GM23338 (cell line): Measurements from ENCODE around the gene ZFHX3.

Experiments
- CREB1 ChIP-seq: fragments of 250-450 bp; sonication (Bioruptor Pico); IDR thresholded peaks from 2 replicates; pipeline ENCODE4 v1.5.0; 2020; ENCODE audit warnings: low read depth, mild to moderate bottlenecking, moderate library complexity
- EZH2 ChIP-seq: fragments of 200-600 bp; sonication (generic); IDR thresholded peaks from one replicate; pipeline ENCODE4 v1.8.0; 2017; ENCODE audit warnings: antibody characterized with exemption, mild to moderate bottlenecking, low read depth; ENCODE audit not compliant: unreplicated experiment
- EZH2phosphoT487 ChIP-seq: fragments of 200-600 bp; sonication (generic); IDR thresholded peaks from one replicate; pipeline ENCODE4 v1.8.1; 2018; ENCODE audit warnings: antibody characterized with exemption; ENCODE audit not compliant: unreplicated experiment
- JUNB ChIP-seq: IDR thresholded peaks from one replicate; pipeline ENCODE4 v1.6.1; 2016; ENCODE audit warnings: antibody characterized with exemption; ENCODE audit not compliant: unreplicated experiment
- POLR2AphosphoS5 ChIP-seq: IDR thresholded peaks from 2 replicates; pipeline ENCODE4 v1.6.1; 2016; ENCODE audit warnings: antibody characterized with exemption, low read depth
- STAT1 ChIP-seq: IDR thresholded peaks from one replicate; pipeline ENCODE4 v1.6.1; 2016; ENCODE audit warnings: antibody characterized with exemption; ENCODE audit not compliant: unreplicated experiment
- ZNF114 ChIP-seq: fragments of 250-450 bp; sonication (Bioruptor Pico); IDR thresholded peaks from 2 replicates; pipeline ENCODE4 v1.5.0; 2020; ENCODE audit warnings: mild to moderate bottlenecking, moderate library complexity
- TF ChIP-seq, protein P1 (sequence below), 2 experiments: fragments of 200-600 bp in 1 of 2; sonication (generic) in 1 of 2; conservative IDR thresholded peaks; 2 replicates each; pipeline versions ENCODE4 v1.5.1 to v1.6.1; 2016 to 2017; ENCODE audit warnings: antibody characterized with exemption in 2 of 2, low read depth in 2 of 2, mild to moderate bottlenecking in 2 of 2, moderate library complexity in 1 of 2
- TF ChIP-seq, protein P2 (sequence below): IDR thresholded peaks from one replicate; pipeline ENCODE4 v1.6.1; 2018; ENCODE audit warnings: antibody characterized with exemption; ENCODE audit not compliant: unreplicated experiment
- TF ChIP-seq, protein P3 (sequence below): IDR thresholded peaks from 2 replicates; pipeline ENCODE4 v1.6.1; 2016; ENCODE audit warnings: antibody characterized with exemption

DNA sequence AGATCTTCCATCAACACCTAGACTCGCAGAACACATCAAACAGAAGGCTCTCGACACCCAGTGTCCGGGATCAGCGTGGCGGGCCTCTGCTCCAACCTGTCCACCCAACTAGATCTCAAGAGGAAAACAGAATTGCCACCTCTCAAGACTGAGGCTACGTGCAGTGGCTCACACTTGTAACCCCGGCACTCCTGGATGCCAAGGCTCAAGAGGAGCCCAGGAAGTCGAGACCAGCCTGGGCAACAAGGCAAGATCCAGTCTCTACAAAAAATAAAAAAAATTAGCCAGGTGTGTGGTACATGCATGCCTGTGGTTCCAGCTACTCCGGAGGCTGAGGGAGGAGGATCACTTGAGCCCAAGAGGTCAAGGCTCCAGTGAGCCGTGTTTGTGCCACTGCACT lies 132.6 kb downstream of the ZFHX3 start:
- TF ChIP-seq, protein P1, sequence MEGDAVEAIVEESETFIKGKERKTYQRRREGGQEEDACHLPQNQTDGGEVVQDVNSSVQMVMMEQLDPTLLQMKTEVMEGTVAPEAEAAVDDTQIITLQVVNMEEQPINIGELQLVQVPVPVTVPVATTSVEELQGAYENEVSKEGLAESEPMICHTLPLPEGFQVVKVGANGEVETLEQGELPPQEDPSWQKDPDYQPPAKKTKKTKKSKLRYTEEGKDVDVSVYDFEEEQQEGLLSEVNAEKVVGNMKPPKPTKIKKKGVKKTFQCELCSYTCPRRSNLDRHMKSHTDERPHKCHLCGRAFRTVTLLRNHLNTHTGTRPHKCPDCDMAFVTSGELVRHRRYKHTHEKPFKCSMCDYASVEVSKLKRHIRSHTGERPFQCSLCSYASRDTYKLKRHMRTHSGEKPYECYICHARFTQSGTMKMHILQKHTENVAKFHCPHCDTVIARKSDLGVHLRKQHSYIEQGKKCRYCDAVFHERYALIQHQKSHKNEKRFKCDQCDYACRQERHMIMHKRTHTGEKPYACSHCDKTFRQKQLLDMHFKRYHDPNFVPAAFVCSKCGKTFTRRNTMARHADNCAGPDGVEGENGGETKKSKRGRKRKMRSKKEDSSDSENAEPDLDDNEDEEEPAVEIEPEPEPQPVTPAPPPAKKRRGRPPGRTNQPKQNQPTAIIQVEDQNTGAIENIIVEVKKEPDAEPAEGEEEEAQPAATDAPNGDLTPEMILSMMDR (conservative IDR thresholded peaks at IDR 0.05; ENCODE audit: low read depth in 2 of 2), result no peak
- TF ChIP-seq POLR2AphosphoS5 (no peak), ZNF114 (no peak), EZH2 (no peak), EZH2phosphoT487 (no peak), JUNB (no peak), STAT1 (no peak), CREB1 (no peak)
- TF ChIP-seq, protein P2, sequence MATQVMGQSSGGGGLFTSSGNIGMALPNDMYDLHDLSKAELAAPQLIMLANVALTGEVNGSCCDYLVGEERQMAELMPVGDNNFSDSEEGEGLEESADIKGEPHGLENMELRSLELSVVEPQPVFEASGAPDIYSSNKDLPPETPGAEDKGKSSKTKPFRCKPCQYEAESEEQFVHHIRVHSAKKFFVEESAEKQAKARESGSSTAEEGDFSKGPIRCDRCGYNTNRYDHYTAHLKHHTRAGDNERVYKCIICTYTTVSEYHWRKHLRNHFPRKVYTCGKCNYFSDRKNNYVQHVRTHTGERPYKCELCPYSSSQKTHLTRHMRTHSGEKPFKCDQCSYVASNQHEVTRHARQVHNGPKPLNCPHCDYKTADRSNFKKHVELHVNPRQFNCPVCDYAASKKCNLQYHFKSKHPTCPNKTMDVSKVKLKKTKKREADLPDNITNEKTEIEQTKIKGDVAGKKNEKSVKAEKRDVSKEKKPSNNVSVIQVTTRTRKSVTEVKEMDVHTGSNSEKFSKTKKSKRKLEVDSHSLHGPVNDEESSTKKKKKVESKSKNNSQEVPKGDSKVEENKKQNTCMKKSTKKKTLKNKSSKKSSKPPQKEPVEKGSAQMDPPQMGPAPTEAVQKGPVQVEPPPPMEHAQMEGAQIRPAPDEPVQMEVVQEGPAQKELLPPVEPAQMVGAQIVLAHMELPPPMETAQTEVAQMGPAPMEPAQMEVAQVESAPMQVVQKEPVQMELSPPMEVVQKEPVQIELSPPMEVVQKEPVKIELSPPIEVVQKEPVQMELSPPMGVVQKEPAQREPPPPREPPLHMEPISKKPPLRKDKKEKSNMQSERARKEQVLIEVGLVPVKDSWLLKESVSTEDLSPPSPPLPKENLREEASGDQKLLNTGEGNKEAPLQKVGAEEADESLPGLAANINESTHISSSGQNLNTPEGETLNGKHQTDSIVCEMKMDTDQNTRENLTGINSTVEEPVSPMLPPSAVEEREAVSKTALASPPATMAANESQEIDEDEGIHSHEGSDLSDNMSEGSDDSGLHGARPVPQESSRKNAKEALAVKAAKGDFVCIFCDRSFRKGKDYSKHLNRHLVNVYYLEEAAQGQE, result no peak
- TF ChIP-seq, protein P3, sequence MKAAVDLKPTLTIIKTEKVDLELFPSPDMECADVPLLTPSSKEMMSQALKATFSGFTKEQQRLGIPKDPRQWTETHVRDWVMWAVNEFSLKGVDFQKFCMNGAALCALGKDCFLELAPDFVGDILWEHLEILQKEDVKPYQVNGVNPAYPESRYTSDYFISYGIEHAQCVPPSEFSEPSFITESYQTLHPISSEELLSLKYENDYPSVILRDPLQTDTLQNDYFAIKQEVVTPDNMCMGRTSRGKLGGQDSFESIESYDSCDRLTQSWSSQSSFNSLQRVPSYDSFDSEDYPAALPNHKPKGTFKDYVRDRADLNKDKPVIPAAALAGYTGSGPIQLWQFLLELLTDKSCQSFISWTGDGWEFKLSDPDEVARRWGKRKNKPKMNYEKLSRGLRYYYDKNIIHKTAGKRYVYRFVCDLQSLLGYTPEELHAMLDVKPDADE, result no peak
